ENCODE results near the gene COASY.

DNA sequence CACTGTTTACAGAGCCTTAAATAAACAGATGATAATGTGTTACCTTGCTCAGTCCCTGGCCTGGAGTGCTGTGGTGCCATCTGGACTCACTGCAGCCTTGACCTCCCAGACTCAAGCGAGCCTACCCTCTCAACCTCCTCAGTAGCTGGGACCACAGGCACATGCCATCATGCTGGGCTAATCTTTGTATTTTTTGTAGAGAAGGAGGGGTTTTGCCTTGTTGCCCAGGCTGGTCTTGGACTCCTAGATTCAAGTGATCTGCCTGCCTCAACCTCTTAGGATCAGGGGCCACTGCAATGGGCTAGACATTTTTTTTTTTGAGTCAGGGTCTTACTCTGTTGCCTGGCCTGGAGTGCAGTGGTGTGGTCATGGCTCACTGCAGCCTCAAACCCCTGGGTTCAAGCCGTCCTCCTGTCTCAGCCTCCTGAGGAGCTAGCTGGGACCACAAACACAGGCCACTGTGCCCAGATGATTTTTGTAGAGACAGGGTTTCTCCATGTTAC lies 30.9 kb upstream of the COASY start:
- TF ChIP-seq, protein P1, sequence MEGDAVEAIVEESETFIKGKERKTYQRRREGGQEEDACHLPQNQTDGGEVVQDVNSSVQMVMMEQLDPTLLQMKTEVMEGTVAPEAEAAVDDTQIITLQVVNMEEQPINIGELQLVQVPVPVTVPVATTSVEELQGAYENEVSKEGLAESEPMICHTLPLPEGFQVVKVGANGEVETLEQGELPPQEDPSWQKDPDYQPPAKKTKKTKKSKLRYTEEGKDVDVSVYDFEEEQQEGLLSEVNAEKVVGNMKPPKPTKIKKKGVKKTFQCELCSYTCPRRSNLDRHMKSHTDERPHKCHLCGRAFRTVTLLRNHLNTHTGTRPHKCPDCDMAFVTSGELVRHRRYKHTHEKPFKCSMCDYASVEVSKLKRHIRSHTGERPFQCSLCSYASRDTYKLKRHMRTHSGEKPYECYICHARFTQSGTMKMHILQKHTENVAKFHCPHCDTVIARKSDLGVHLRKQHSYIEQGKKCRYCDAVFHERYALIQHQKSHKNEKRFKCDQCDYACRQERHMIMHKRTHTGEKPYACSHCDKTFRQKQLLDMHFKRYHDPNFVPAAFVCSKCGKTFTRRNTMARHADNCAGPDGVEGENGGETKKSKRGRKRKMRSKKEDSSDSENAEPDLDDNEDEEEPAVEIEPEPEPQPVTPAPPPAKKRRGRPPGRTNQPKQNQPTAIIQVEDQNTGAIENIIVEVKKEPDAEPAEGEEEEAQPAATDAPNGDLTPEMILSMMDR (IDR thresholded peaks at IDR 0.05 in 8 of 11, conservative IDR thresholded peaks at IDR 0.05 in 3 of 11), result no peak
- no peak for TF ChIP-seq POLR2A (IDR thresholded peaks at IDR 0.05)
- TF ChIP-seq POLR2AphosphoS5 (IDR thresholded peaks at IDR 0.05), result no peak

All from spleen (tissue), 7 donors.